Testis (tissue), 3 donors: ENCODE data around the gene OXNAD1. TPM values are rescaled to one million over a fixed set of nuclear protein-coding genes. Genes with fewer than 3 reads are reported as not detected.

ENCODE experiments used
- DNase-seq: peaks from one replicate; pipeline ENCODE4 v3.0.0-alpha.2; 2019
- H3K27ac ChIP-seq, 2 donors: fragments of 200-600 bp; sonication (generic); one replicate each; pipeline ENCODE4 v1.5.1; 2019
- H3K27me3 ChIP-seq: fragments of 200-600 bp; sonication (generic); one replicate; pipeline ENCODE4 v1.5.1; 2019
- H3K36me3 ChIP-seq: fragments of 200-600 bp; sonication (generic); one replicate; pipeline ENCODE4 v1.5.1; 2017; ENCODE audit warnings: low read depth; ENCODE audit errors: missing control alignments
- H3K4me1 ChIP-seq: fragments of 200-600 bp; sonication (generic); one replicate; pipeline ENCODE4 v1.5.1; 2019
- H3K4me3 ChIP-seq, 2 donors: fragments of 200-600 bp; sonication (generic); one replicate each; pipeline ENCODE4 v1.5.1; 2017 to 2019
- H3K9me3 ChIP-seq: fragments of 200-600 bp; sonication (generic); one replicate; pipeline ENCODE4 v1.5.1; 2017
- CTCF ChIP-seq, 3 experiments: fragments of 450-650 bp in 2 of 3; fragments of 200-600 bp in 1 of 3; sonication (generic) in 1 of 3; IDR thresholded peaks; one replicate each; pipeline ENCODE4 v1.5.1; 2016 to 2019; ENCODE audit warnings: antibody characterized with exemption in 3 of 3, mild to moderate bottlenecking in 2 of 3, moderate library complexity in 1 of 3
- POLR2A ChIP-seq: fragments of 450-650 bp; IDR thresholded peaks from one replicate; pipeline ENCODE4 v1.6.1; 2017; ENCODE audit warnings: antibody characterized with exemption, mild to moderate bottlenecking, moderate library complexity
- WGBS, 2 donors: methylation state at CpG; one replicate each; pipeline ENCODE4 v1.1.5; 2018; 5-methylcytosine and 5-hydroxymethylcytosine counted together
- intact Hi-C: fragments of 100-400 bp; cut with DNase I; formaldehyde crosslinking; loops from one replicate; pipeline ENCODE4 v1.15.1; 2023; ENCODE audit warnings: low total_unique reads
- polyA plus RNA-seq: library from polyadenylated mRNA; stranded (reverse); fragments of 350-450 nt; fragmentation: Illumina TruSeq; extraction: RNeasy Lipid Tissue Mini Kit (QIAGEN cat#74804); gene quantifications from one replicate; pipeline ENCODE4 v1.2.3, GENCODE V29; 2014; ENCODE audit warnings: low read depth, low replicate concordance; ENCODE audit not compliant: insufficient read depth
- total RNA-seq, 2 donors: library from RNA; depleted of rRNA; stranded (reverse); fragments of >200 nt; gene quantifications; one replicate each; pipeline ENCODE4 v1.2.3, GENCODE V29; 2016

Gene OXNAD1
- total and polyA plus RNA-seq, 3 donors from 2014 or later, result 11.8 to 31.2 (median 27.3) TPM

GRCh38 chr3:16304061-16305010 lies 39.3 kb downstream of the OXNAD1 start:
- no peak for DNase-seq
- no peaks in the 10 kb centered on the region for H3K4me1 ChIP-seq
- H3K27ac ChIP-seq, result no peak overlapping the region
- 88 to 90% methylated on average over 2 of the region's 2 CpGs for WGBS, 2 donors
- H3K27me3 ChIP-seq, result no peaks in the 10 kb centered on the region
- TF ChIP-seq CTCF (IDR thresholded peaks at IDR 0.05) (no peak), POLR2A (no peak)
- H3K36me3 ChIP-seq, result no peaks in the 10 kb centered on the region
- H3K4me3 ChIP-seq, result no peak overlapping the region
- H3K9me3 ChIP-seq, result no peaks in the 10 kb centered on the region
- intact Hi-C loops, result no loop called here

GRCh38 chr3:16305111-16305541 lies 40.1 kb downstream of the OXNAD1 start:
- no peaks in the 10 kb centered on the region for H3K9me3 ChIP-seq
- no peaks in the 10 kb centered on the region for H3K27me3 ChIP-seq
- no peak overlapping the region for H3K4me3 ChIP-seq
- WGBS, 2 donors, result 94 to 97% methylated on average over 7 of the region's 7 CpGs
- no peaks in the 10 kb centered on the region for H3K4me1 ChIP-seq
- no peak for DNase-seq
- H3K27ac ChIP-seq, result no peak overlapping the region
- H3K36me3 ChIP-seq, result no peaks in the 10 kb centered on the region
- intact Hi-C loops, result no loop called here
- TF ChIP-seq CTCF (IDR thresholded peaks at IDR 0.05) (no peak), POLR2A (no peak)

DNA sequence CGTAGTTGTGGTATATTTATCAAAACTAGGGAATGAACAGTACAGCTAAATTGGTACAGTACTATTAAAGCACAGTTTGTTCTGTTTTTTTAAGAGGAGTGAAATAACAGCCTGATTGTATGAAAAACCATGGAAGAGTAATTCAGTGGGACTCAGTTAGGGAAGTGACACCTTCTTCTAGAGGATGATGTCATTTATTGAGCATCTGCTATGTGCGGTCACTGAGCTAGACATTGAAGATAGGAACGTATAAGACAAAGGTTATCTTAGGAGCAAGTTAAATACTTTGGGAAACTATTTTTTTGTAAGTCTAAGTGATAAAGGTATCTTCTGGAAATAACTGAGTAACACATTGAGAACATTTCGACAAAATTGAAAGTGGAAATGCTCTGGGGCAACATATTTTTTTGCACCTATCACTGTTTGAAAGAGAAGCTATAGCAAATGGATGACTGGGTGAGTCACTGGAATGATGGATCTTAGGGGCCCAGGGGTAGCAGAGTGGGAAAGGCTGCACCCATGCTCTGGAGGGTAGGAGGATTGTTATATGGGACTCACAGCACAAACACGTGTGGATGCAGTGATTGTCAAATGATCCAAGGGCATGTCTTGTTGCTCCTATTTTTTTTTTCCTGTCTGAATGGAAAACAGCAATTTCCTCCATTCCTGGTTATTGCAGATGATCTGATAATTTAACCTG lies 43.0 kb downstream of the OXNAD1 start:
- 53 to 78% methylated on average over 5 of the region's 5 CpGs for WGBS, 2 donors
- Histone ChIP-seq H3K9me3 (no peaks in the 10 kb centered on the region), H3K27me3 (no peaks in the 10 kb centered on the region), H3K4me1 (no peaks in the 10 kb centered on the region), H3K4me3 (no peak overlapping the region), H3K27ac (no peak overlapping the region), H3K36me3 (no peaks in the 10 kb centered on the region)
- intact Hi-C loops, result no loop called here
- TF ChIP-seq POLR2A (no peak), CTCF (IDR thresholded peaks at IDR 0.05) (no peak)
- DNase-seq, result no peak

DNA sequence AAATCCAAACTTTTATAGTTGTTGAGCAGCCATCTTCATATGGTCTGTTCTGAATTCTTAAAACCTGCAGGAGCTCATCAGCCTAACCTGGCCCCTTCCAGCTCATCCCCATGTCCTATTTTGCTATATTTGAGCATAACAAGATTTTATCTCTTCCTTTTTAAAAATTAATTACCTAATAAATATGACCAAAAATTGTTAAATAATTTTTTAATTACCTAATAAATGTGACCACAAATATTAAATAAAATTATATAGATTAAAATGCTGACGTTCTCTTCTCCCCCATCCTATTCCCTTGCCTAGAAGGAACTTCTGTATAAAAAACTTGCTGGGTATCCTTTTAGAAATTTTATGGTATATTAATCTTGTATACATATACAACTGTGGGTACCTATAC lies 43.7 kb downstream of the OXNAD1 start:
- Histone ChIP-seq H3K36me3 (no peaks in the 10 kb centered on the region), H3K4me3 (no peak overlapping the region), H3K4me1 (no peaks in the 10 kb centered on the region), H3K27me3 (no peaks in the 10 kb centered on the region), H3K27ac (no peak overlapping the region), H3K9me3 (no peaks in the 10 kb centered on the region)
- WGBS, 2 donors, result 90 to 96% methylated on average over 1 of the region's 1 CpG
- intact Hi-C loops, result no loop called here
- no peak for DNase-seq
- TF ChIP-seq CTCF (IDR thresholded peaks at IDR 0.05) (no peak), POLR2A (no peak)
